GM19238 (cell line): Measurements from ENCODE around the gene SUSD2.
"Not testable (repeated sequence)": the region's sequence is repeated elsewhere in the genome, so short reads cannot be mapped to it uniquely, and the experiment has no call there.

Experiments used
- DNase-seq: peaks from one replicate; pipeline ENCODE4 v3.0.0; 2011; ENCODE audit warnings: low spot score; ENCODE audit not compliant: insufficient read length

The SUSD2 gene

GRCh38 chr22:24176040-24176439 lies 5.2 kb upstream of the SUSD2 start:
- DNase-seq = no peak

DNA sequence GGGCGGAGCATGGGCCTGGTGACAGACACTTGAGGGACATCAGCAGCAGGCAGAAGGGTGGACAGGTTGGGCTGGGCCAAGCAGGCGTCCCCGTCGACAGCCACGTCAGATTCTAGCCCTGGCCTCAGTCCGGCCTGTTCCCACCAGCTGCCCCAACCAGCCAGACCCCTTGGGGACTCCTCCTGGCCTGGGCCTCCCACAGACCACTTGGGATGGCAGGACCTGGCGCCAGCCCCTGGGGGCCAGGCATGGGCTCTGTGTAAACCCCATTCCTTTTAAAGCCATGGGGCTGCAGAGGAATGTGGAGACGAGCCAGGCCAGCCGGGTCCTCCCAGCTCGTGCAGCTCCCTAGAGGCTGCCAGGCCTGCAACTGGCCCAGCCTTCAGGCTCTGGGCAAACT lies 4.7 kb upstream of the SUSD2 start:
- no peak for DNase-seq

DNA sequence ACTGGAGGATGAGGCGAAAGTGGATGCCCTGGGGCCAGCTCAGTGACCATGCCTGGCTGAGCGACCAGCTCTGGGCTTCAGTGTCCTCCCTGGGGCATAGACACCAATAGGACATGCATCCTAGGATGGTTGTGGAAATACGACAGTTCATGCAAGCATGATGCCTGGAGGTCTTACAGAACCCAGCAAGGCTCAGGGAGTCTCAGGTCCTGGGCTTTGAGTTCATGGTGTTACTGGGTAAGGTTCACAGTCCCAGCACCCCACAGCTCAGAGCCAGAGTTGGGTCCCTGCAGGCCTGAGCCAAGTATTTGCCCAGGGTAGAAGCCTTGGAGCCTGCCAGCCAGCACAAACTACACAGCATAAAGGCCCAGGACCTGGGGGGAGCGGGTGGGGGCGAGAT lies 4.2 kb upstream of the SUSD2 start:
- DNase-seq = no peak

GRCh38 chr22:24177456-24177855 lies 3.8 kb upstream of the SUSD2 start:
- no peak for DNase-seq

- DNase-seq = no peak
Observed at GRCh38 chr22:24178021-24178431, 3.3 kb upstream of the SUSD2 start.

DNA sequence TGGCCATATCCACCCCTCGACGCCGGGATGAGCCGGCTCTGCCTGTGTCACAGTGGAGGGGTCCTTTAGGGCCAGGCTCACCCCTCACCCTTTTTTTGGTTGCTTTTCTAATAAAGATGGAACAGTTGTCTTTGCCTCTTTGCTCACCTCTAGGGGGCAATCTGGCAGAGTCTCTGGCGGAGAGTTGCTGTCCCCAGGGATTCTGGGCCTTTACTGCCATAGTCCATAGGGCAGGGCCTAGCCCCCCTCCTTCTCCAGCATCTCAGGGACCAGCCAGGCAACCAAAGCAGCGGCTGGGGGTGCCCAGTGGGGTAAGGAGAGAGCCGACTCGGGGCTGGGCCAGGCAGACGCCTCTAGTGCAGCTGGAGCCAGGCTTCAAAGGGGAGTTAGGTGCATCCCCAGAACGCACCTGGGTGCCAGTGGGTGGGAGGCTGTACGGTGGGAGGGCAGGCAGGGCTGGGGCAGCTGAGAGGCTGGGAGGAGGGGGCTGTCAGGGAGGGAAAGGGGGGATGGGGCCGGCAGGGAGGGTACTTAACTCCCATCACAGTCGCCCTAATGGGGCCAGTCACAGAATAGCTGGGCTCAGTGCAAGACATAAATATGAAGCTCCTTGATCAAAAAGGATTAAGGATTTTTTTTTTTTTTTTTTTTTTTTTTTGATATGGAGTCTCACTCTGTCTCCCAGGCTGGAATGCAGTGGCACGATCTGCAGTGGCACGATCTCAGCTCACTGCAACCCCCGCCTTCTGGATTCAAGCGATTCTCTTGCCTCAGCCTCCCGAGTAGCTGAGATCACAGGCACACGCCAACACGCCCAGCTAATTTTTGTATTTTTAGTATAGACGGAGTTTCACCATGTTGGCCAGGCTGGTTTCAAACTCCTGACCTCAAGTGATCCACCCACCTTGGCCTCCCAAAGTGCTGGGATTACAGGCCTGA lies 2.5 kb upstream of the SUSD2 start:
- no peak for DNase-seq

- DNase-seq = no peak
Observed at GRCh38 chr22:24179478-24180210, 1.6 kb upstream of the SUSD2 start.

DNA sequence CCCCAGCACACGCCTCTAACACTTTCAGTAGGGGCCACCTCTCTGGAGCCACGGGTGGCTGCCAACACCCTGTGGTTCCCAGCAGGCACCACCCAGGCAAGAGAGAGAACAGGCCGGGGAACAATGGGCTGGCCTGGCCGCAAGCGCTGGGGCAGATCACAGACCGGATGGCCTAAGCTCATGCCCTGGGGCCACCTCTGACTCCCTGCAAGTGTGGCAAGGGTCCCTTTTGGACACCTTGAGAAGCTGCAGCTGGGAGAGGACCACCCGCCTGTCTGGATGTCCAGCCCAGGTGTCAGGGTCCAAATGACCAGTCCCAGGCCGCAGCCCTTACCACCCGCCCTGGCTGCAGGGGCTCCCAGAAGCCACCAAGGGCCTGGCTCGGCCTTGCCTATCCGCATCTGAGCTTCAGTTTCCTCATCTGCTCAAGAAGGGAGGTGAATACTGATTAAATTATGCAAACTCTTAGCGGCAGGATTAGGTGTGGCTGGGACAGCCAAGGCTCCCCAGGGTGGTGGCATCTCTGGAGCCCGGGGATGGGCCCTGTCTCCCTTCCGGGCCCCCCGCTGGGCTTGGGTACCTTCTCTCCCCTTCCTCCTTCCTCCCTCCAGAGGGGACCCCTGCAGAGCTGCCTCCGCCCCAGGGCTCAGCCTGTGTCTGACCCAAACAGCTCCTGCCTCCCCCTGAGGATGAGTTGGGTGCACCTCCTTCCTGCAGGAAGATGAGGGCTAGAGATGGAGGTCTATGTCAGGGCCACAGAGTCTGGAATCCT lies 785 bp upstream of the SUSD2 start:
- no peak for DNase-seq

GRCh38 chr22:24181996-24182899 lies 961 bp downstream of the SUSD2 start:
- no peak for DNase-seq

DNA sequence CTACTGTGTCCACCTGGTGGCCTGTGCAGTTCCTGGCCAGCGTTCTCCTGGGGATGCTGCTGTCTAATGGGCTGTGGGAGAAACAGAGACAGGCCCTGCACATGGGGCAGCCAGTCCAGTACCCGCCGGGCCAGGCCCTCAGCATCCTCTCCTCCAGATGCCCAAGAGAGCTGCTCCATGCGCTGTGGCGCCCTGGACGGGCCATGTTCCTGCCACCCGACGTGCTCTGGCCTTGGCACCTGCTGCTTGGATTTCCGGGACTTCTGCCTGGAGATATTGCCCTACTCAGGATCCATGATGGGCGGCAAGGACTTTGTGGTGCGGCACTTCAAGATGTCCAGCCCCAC lies 1.6 kb downstream of the SUSD2 start:
- not testable (repeated sequence) for DNase-seq

DNA sequence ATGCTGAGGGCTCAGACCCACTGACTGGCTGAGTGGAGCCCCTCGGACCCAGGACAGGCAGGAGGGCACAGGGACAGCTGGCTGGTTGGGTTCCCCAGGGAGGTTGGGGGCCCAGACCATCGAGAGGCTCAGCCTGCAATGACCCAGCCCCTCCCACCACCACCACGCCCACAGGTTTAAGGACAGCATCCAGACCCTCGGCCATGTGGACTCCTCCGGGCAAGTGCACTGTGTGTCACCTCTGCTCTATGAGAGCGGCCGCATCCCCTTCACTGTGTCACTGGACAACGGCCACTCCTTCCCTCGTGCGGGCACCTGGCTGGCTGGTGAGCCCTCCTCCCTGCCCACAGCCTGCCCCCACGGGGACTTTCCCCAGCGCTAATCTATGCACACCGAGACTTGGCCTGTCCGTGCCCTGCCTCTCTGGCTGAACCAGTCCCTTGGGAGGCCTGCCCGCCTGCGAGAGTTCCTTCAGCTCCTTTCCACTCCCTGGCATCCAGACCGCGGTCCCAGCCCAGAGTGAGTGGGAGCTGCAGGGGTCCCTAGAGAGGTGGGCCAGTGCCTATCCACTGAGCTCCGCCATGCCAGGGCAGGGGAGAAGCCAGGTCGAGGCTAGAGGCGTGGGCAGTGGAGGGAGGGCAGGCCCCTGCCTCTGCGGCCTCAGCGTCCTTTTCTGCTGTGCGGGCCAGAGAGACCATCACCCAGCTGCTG lies 2.2 kb downstream of the SUSD2 start:
- DNase-seq = no peak

GRCh38 chr22:24184057-24184798 lies 2.9 kb downstream of the SUSD2 start:
- no peak for DNase-seq

DNA sequence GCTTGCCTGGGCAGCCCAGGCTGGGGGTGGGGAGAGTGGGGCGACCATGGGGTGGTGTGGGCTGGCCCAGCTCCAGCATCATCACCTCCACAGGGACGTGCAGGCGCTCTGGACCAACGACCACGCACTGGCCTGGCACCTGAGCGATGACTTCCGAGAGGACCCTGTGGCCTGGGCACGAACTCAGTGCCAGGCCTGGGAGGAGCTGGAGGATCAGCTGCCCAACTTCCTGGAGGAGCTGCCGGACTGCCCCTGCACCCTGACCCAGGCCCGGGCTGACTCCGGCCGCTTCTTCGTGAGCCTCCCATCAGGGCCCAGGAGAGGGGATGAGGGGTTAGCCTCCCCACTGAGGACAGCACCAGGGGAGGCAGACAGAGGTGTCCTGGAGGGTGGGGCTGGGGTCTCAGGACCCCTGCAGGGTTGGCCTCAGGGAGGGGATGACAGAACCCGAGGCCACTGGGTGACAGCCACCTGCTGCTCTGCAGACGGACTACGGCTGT lies 3.8 kb downstream of the SUSD2 start:
- DNase-seq = no peak

DNA sequence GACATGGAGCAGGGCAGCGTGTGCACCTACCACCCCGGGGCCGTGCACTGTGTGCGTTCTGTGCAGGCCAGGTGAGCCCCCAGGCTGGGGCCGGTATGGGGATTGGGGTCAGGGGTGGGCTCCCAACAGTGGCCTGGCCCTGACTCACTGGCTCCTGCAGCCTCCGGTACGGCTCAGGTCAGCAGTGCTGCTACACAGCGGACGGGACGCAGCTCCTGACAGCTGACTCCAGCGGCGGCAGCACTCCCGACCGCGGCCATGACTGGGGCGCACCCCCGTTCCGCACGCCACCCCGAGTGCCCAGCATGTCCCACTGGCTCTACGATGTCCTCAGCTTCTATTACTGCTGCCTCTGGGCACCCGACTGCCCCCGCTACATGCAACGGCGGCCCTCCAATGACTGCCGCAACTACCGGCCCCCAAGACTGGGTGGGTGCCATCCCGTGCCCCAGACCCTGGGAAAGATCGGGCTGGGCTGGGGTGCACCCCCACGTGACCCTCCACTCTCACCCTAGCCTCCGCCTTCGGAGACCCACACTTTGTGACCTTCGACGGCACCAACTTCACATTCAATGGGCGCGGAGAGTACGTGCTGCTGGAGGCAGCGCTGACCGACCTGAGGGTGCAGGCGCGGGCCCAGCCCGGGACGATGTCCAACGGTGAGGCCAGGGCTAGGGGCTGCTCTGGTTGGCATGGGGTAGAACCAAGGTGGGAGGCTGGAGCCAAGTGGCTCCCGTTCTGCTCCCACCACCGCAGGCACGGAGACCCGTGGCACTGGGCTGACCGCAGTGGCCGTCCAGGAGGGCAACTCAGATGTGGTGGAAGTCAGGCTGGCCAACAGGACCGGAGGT lies 4.4 kb downstream of the SUSD2 start:
- no peak for DNase-seq

DNA sequence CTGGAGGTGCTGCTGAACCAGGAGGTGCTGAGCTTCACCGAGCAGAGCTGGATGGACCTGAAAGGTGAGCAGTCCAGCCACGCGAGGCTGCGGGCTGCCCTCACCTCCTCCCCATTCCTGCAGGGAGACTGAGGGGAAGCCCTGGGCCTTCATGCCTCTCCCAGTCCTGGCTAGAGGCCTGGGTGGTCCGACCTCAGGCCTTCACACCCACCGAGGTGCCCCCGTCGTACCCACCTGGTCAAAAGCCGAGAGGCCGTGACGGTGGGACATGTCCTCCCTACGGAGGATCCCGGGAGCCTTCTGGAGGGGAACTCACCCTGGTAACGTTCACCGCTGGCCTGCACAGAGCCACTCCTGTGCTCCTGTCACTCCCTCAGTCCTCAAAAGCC lies 5.1 kb downstream of the SUSD2 start:
- DNase-seq = no peak

DNA sequence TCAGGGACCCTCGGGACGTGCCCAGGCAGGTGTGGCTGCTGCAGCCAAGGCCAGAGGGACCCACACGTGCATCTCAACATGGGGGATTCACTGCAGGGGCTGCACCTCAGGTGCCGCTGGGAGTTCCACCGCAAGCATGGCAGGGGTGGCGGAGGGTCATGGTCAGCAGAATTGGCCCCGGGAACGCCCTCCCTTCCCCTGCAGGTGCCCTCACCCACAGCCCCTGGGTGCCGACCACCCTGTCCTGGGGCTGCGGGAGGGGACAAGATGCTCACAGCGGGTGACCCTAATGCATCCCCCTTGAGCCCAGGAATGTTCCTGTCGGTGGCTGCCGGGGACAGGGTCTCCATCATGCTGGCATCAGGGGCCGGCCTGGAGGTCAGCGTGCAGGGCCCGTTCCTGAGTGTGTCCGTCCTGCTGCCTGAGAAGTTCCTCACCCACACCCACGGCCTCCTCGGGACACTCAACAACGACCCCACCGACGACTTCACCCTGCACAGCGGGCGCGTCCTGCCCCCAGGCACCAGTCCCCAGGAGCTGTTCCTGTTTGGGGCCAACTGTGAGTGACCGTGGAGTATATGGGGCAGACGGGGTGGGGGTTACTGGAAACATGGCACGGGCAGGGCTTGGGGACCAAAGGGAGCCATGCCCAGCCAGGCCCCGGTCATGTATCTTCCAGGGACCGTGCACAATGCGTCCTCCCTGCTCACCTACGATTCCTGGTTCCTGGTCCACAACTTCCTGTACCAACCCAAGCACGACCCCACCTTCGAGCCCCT lies 5.8 kb downstream of the SUSD2 start:
- DNase-seq = no peak

- no peak for DNase-seq
Observed at GRCh38 chr22:24187731-24188644, 6.7 kb downstream of the SUSD2 start.
